ENCODE measurements around the gene CCR2. TPM values are rescaled to one million over a fixed set of nuclear protein-coding genes. Genes with fewer than 3 reads are reported as not detected.
"Not testable (repeated sequence)": the region's sequence is repeated elsewhere in the genome, so short reads cannot be mapped to it uniquely, and the experiment has no call there.

CCR2 gene
- polyA plus RNA-seq, 1 donor = 0.89 TPM

- not testable (repeated sequence) for DNase-seq (ENCODE audit: low read depth)
Observed at GRCh38 chr3:46402902-46403301, 49.0 kb downstream of the CCR2 start.

GRCh38 chr3:46405301-46406019 lies 51.5 kb downstream of the CCR2 start:
- DNase-seq (ENCODE audit: low read depth) = no peak

GRCh38 chr3:46406443-46406787 lies 52.5 kb downstream of the CCR2 start:
- no peak for DNase-seq (ENCODE audit: low read depth)

- peak; percentile 22 for DNase-seq (ENCODE audit: low read depth)
Observed at GRCh38 chr3:46406788-46407611, 53.1 kb downstream of the CCR2 start, which contains the start of the genes CCR5AS and CCRL2. TSS of gene CCR5AS (minus strand) at chr3:46407066. TSS of gene CCRL2 (plus strand) at chr3:46407259. CDS start at chr3:46408080, 821 bp downstream.

- no peak for DNase-seq (ENCODE audit: low read depth)
Observed at GRCh38 chr3:46407970-46408369, 54.1 kb downstream of the CCR2 start.

GRCh38 chr3:46408853-46409252 lies 54.9 kb downstream of the CCR2 start:
- no peak for DNase-seq (ENCODE audit: low read depth)

GRCh38 chr3:46409739-46410489 lies 56.0 kb downstream of the CCR2 start:
- no peak for DNase-seq (ENCODE audit: low read depth)

Other genes starting within 250 kb of the CCR2 start
- 2.4 TPM for gene CCR1, start 145.8 kb upstream of the CCR2 start, polyA plus RNA-seq (ENCODE audit: insufficient read length)
- 0.15 TPM for gene CCR3, start 111.7 kb upstream of the CCR2 start, polyA plus RNA-seq (ENCODE audit: insufficient read length)
- 0.40 TPM for gene CCR5, start 16.8 kb downstream of the CCR2 start, polyA plus RNA-seq (ENCODE audit: insufficient read length)
- gene CCRL2, start 53.1 kb downstream of the CCR2 start, polyA plus RNA-seq (ENCODE audit: insufficient read length) = 0.38 TPM
- 3.0 TPM for gene LTF, start 110.8 kb downstream of the CCR2 start, polyA plus RNA-seq (ENCODE audit: insufficient read length)
- 0.14 TPM for gene RTP3, start 143.9 kb downstream of the CCR2 start, polyA plus RNA-seq (ENCODE audit: insufficient read length)
- 5.2 TPM for gene LRRC2, start 212.2 kb downstream of the CCR2 start, polyA plus RNA-seq (ENCODE audit: insufficient read length)